Activated naive CD4-positive, alpha-beta T cell treated with anti-CD3 and anti-CD28 coated beads for 36 hours (primary cell): ENCODE measurements around the gene DEFB115. TPM values are rescaled to one million over a fixed set of nuclear protein-coding genes. Genes with fewer than 3 reads are reported as not detected.
"Not testable (repeated sequence)": the region's sequence is repeated elsewhere in the genome, so short reads cannot be mapped to it uniquely, and the experiment has no call there.

Experiments used
- CTCF ChIA-PET: fragments of 350-600 bp; sonication (Branson Sonifier 250); formaldehyde crosslinking; loops from one replicate; lab custom pipeline; 2021; ENCODE audit warnings: antibody characterized with exemption; lab: Charles Lee
- DNase-seq: peaks from one replicate; pipeline ENCODE4 v3.0.0-alpha.2; 2020
- H3K27ac Mint-ChIP-seq: one replicate; pipeline ENCODE4 v1.8.0; 2021; ENCODE audit warnings: mild to moderate bottlenecking, mixed read lengths
- H3K27me3 Mint-ChIP-seq: one replicate; pipeline ENCODE4 v1.8.0; 2021; ENCODE audit warnings: low read depth, mixed read lengths
- H3K36me3 Mint-ChIP-seq: one replicate; pipeline ENCODE4 v1.8.0; 2021; ENCODE audit warnings: low read depth, mixed read lengths
- H3K4me1 Mint-ChIP-seq: one replicate; pipeline ENCODE4 v1.8.0; 2021; ENCODE audit warnings: low read depth, mixed read lengths
- H3K4me3 Mint-ChIP-seq: one replicate; pipeline ENCODE4 v1.8.0; 2021; ENCODE audit warnings: mild to moderate bottlenecking, moderate library complexity, mixed read lengths
- H3K9me3 Mint-ChIP-seq: one replicate; pipeline ENCODE4 v1.8.0; 2021; ENCODE audit warnings: mixed read lengths
- intact Hi-C: fragments of 100-400 bp; cut with micrococcal nuclease; formaldehyde crosslinking; loops from one replicate; pipeline ENCODE4 v1.15.1; 2023
- total RNA-seq, 2 experiments: library from RNA; stranded (reverse); gene quantifications; one replicate each; pipeline ENCODE4 v1.2.3, GENCODE V29; 2021

Gene DEFB115, protein sequence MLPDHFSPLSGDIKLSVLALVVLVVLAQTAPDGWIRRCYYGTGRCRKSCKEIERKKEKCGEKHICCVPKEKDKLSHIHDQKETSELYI
- not detected for total RNA-seq

DNA sequence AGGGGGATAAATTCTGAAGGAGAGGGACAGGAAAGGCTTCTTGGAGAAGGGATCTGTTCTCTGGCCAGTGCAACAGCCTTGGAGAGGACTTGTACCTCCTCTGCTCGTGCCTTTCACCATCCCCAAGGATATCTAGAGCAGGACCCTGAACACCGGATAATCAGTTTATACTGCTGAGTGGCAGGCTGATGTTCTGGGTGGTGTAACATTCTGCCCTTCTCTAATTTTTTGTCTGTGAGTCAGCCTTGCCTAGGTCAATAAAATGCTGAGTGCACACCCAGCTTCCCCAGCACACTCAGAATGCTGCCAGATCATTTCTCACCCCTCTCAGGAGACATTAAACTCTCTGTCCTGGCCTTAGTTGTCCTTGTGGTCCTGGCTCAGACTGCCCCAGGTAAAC lies at the start of gene DEFB115:
Gene DEFB115 (plus strand): TSS at position 301 of the 400 bp plus-strand sequence. CDS start 0 bp downstream, at position 301.
- Mint-ChIP-seq H3K9me3 (no peaks in the 10 kb centered on the region), H3K36me3 (no peaks in the 10 kb centered on the region), H3K27me3 (no peaks in the 10 kb centered on the region), H3K4me1 (no peaks in the 10 kb centered on the region), H3K27ac (no peak within 1 kb of the TSS), H3K4me3 (no peak within 1 kb of the TSS)
- no peak for DNase-seq
- CTCF ChIA-PET, result no interaction called here
- intact Hi-C loops, result no loop called here

DNA sequence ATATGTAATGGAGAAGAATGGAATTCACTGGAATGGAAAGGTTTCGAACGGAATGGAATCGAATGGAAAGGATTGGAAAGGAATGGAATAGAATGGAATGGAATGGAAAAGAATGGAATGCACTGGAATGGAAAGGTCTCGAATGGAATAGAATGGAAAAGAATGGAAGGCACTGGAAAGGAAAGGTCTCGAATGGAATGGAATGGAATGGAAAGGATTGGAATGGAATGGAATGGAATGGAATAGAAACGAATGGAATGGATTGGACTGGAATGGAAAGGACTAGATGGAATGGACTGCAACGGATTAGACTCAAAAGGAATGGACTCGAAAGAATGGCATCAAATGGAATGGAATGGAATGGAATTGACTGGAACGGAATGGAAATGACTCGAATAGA lies 20.5 kb upstream of the DEFB115 start:
- intact Hi-C loops, result no loop called here
- CTCF ChIA-PET, result no interaction called here
- Mint-ChIP-seq H3K36me3 (no peaks in the 10 kb centered on the region), H3K9me3 (no peaks in the 10 kb centered on the region), H3K27ac (no peak overlapping the region), H3K27me3 (no peaks in the 10 kb centered on the region), H3K4me3 (no peak overlapping the region), H3K4me1 (no peaks in the 10 kb centered on the region)
- no peak for DNase-seq

DNA sequence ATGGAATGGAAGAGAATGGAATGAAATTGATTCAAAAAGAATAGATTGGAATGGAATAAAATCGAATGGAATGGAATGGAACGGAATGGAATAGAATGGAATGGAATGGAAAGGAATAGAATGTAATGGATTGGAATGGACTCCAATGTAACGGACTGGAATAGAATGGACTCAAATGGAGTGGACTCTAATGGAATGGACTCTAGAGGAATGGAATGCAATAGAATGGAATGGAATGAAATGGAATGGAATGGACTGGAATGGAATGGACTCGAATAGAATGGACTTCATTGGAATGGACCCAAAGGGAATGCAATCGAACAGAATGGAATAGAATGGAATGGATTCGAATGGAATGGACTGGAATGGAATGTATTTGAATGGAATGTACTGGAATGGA lies 19.7 kb upstream of the DEFB115 start:
- Mint-ChIP-seq H3K27me3 (no peaks in the 10 kb centered on the region), H3K4me1 (no peaks in the 10 kb centered on the region), H3K27ac (no peak overlapping the region), H3K36me3 (no peaks in the 10 kb centered on the region), H3K9me3 (no peaks in the 10 kb centered on the region), H3K4me3 (no peak overlapping the region)
- DNase-seq, result no peak
- intact Hi-C loops, result no loop called here
- CTCF ChIA-PET, result no interaction called here

DNA sequence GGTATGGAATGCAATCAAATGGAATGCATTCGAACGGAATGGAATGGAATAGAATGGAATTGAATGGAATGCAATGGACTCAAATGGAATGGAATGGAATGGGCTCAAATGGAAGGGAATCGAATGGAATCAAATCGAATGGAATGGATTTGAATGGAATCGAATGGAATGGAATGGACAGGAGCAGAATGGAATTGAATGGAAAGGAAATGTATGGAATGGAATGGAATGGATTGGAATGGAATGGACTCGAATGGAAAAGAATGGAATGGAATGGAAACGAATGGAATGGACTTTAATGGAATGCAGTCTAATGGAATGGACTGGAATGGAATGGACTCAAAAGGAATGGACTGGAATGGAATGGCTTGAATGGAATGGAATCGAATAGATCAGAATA lies 18.3 kb upstream of the DEFB115 start:
- Mint-ChIP-seq H3K9me3 (no peaks in the 10 kb centered on the region), H3K27me3 (no peaks in the 10 kb centered on the region), H3K4me3 (no peak overlapping the region), H3K4me1 (no peaks in the 10 kb centered on the region), H3K27ac (no peak overlapping the region), H3K36me3 (no peaks in the 10 kb centered on the region)
- CTCF ChIA-PET, result no interaction called here
- intact Hi-C loops, result no loop called here
- DNase-seq, result no peak

DNA sequence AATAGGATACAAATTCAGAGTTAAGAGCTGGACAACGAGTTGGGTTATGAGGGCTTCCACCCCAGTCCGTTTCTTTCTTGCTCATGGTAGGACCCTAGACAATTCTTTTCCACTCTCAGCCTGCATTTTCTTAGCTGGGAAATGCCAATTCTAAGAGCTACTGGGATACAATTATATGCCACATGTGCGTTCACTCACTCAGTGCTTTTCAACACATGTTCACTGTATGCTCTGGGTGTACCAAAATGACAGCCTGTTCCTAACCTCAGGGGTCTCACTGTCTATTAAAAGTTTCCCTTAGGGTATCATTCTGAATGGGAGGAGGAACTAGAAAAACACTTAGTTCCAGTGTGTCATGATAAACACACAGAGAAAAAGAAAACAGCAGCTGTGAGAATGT lies 505 bp upstream of the DEFB115 start:
- H3K4me3 Mint-ChIP-seq, result no peak overlapping the region
- CTCF ChIA-PET, result no interaction called here
- H3K27ac Mint-ChIP-seq, result no peak overlapping the region
- no peaks in the 10 kb centered on the region for H3K27me3 Mint-ChIP-seq
- intact Hi-C loops, result no loop called here
- H3K4me1 Mint-ChIP-seq, result no peaks in the 10 kb centered on the region
- no peaks in the 10 kb centered on the region for H3K36me3 Mint-ChIP-seq
- no peak for DNase-seq
- no peaks in the 10 kb centered on the region for H3K9me3 Mint-ChIP-seq

DNA sequence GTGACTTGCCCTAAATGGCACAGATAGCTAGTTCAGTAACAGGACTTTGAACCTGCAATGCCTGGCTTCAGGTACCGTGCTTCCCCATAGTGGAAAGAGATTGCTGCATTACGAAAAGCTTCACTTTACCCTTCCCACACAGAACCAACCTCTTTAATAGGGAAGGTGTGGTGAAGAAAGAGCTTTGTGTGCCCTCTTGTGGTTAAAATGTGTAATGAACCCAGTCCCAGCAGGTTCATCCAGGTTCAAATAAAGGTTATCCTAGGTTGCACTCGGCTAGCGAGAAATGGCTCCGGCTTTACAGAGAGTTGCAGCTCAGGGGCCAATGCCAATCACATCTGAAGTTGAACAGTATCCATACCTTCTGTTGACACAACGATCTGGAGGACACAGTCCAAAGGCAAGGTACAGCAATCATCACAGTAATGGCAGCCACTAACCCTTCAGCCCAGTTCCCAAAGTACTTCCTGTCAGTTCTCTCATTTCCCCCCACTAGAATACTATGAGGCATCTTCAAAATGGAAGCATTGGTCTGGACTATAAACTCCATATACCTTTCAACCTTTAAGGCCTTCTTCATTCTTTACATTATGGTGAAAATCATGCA lies 3.0 kb downstream of the DEFB115 start:
- H3K4me3 Mint-ChIP-seq, result no peak overlapping the region
- DNase-seq, result peak; percentile 6
- intact Hi-C loops, result no loop called here

DNA sequence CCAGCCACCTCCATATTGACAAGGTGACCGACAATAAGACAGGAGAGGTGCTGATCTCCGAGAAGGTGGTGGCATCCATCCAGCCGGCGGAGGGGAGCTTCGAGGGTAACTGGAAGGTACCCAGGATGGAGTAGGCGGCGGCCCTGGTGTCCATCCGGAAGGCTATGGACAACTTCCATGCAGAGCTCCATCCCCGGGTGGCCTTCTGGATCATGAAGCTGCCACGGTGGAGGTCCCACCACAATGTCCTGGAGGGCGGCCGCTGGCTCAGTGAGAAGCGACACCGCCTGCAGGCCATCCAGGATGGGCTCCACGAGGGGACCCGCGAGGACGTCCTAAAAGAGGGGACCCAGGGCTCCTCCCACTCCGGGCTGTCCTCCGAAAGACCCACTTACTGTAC lies 17.0 kb downstream of the DEFB115 start:
- CTCF ChIA-PET, result no interaction called here
- Mint-ChIP-seq H3K27me3 (no peaks in the 10 kb centered on the region), H3K4me1 (no peaks in the 10 kb centered on the region), H3K9me3 (peaks cover 29% of the 10 kb centered on the region), H3K36me3 (no peaks in the 10 kb centered on the region), H3K27ac (no peak overlapping the region), H3K4me3 (no peak overlapping the region)
- DNase-seq, result no peak
- intact Hi-C loops, result no loop called here

More for the DNA sequence above, 3.0 kb downstream of the DEFB115 start:
- Mint-ChIP-seq H3K36me3 (no peaks in the 10 kb centered on the region), H3K27me3 (no peaks in the 10 kb centered on the region), H3K9me3 (peaks cover 2% of the 10 kb centered on the region), H3K4me1 (no peaks in the 10 kb centered on the region), H3K27ac (no peak overlapping the region)
- CTCF ChIA-PET, result interaction anchor here (1.1 to 2.2 kb wide), 5 partner anchors 10 to 1727 kb away, joined by 3 to 7 read pairs (median 4); no protein-coding TSS in a partner anchor

DNA sequence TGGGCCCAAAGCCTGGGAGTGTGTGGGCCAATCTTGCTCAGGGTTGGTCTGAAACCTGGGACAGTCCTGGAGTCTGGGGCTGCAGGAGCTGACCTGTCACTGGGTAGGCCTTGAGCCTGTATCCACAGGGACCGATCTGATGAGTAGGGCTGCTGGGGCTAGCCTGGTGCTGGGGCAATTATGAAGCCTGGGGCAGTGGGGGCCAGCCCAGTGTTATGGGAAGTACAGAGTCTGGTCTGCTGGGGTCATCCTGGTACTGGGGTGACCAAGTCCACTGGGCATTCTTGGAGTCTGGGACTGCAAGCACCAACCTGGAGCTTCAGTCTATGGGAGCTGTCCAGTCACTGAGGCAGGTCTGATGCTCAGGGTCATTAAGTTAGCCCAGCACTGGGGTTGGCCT lies 20.7 kb downstream of the DEFB115 start:
- intact Hi-C loops, result no loop called here
- H3K9me3 Mint-ChIP-seq, result peaks cover 12% of the 10 kb centered on the region
- CTCF ChIA-PET, result no interaction called here

DNA sequence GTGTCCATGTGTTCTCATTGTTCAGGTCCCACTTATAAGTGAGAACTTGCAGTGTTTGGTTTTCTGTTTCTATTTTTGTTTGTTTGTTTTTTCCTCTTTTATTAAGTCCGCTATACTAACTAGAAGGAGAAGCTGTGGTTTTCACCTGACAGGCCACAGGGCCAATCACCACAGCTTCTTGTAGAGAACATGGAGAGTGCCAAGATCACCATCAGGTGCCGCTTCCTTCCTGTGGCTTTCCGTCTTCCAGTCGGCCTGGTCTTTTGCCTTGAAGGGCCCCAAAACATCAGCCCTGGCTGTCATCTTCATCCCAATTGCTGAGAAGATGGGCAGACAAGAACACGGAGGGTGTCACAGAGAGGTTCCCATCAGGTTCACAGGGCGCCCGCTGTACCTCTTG lies 27.5 kb downstream of the DEFB115 start:
- H3K27ac Mint-ChIP-seq, H3K4me1 Mint-ChIP-seq, CTCF ChIA-PET, H3K9me3 Mint-ChIP-seq, DNase-seq, H3K4me3 Mint-ChIP-seq, H3K36me3 Mint-ChIP-seq, intact Hi-C loops, H3K27me3 Mint-ChIP-seq: not testable (repeated sequence)

More for the DNA sequence above, 20.7 kb downstream of the DEFB115 start:
- no peaks in the 10 kb centered on the region for H3K27me3 Mint-ChIP-seq
- DNase-seq, result no peak
- no peaks in the 10 kb centered on the region for H3K36me3 Mint-ChIP-seq
- no peak overlapping the region for H3K4me3 Mint-ChIP-seq
- no peaks in the 10 kb centered on the region for H3K4me1 Mint-ChIP-seq
- H3K27ac Mint-ChIP-seq, result no peak overlapping the region

DNA sequence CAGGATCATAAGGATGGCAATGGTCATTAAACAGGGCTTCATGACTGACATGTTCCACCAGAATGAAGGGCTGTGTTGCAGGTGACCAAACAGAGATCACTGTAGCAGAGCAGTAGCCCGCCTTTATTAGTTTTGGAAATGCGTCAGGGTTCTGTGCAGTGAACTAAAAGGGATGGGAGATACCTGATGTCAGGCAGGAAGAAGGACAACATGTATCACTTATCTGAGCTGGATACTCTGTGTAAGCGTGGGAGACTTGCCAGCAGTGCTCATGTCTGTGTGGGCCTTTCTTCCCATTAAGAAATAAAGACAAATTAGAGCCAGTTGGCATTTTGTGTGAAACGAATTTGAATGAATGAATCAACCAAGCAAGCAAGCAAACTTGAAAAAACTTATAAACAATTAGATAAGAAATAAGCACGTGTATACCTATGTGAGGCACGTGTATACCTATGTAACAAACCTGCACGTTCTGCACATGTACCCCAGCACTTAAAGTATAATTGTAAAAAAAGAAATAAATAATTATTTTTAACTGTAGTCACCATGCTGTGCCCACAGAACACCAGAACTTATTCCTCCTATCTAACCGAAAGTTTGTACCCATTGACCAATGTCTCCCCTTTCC lies 51.2 kb downstream of the DEFB115 start, which contains the start of gene DEFB116:
Gene DEFB116 (minus strand): TSS at position 51 of the 628 bp plus-strand sequence. CDS start 0 bp downstream, at position 51.
- no peak for DNase-seq
- intact Hi-C loops, result no loop called here
- H3K36me3 Mint-ChIP-seq, result no peaks in the 10 kb centered on the region
- H3K27me3 Mint-ChIP-seq, result peaks cover 2% of the 10 kb centered on the region
- no peak within 1 kb of the TSS for H3K4me3 Mint-ChIP-seq
- H3K4me1 Mint-ChIP-seq, result no peaks in the 10 kb centered on the region
- peaks cover 1% of the 10 kb centered on the region for H3K9me3 Mint-ChIP-seq
- CTCF ChIA-PET, result no interaction called here
- H3K27ac Mint-ChIP-seq, result no peak within 1 kb of the TSS

Other genes with a start within 250 kb of the DEFB115 start
- gene DEFB116, start 50.9 kb downstream of the DEFB115 start, total RNA-seq, result not detected
- gene DEFB118, start 110.9 kb downstream of the DEFB115 start, total RNA-seq, result not detected
- not detected for gene DEFB119, start 132.9 kb downstream of the DEFB115 start, total RNA-seq
- not detected for gene DEFB121, start 148.6 kb downstream of the DEFB115 start, total RNA-seq
- not detected for gene DEFB123, start 183.0 kb downstream of the DEFB115 start, total RNA-seq
- not detected for gene DEFB124, start 217.5 kb downstream of the DEFB115 start, total RNA-seq
- not detected for gene REM1, start 217.6 kb downstream of the DEFB115 start, total RNA-seq